GM21515 (cell line): ENCODE measurements around the gene FAF1.
"Not testable (repeated sequence)": the region's sequence is repeated elsewhere in the genome, so short reads cannot be mapped to it uniquely, and the experiment has no call there.

Experiments
- ATAC-seq: cut with Tn5 transposase; IDR thresholded peaks from one replicate; pipeline ENCODE4 v1.9.1; 2021; ENCODE audit not compliant: unreplicated experiment

FAF1 gene

GRCh38 chr1:50959913-50960844 is at the start of gene FAF1:
Gene FAF1, minus strand, starts transcription at chr1:50960267. Its CDS starts 456 bp downstream, at chr1:50959811.
- peak; percentile 87 for ATAC-seq

- no peak for ATAC-seq
Measured at GRCh38 chr1:51009381-51009780, 49.3 kb upstream of the FAF1 start.

GRCh38 chr1:51005549-51005948 is 45.5 kb upstream of the FAF1 start:
- not testable (repeated sequence) for ATAC-seq

GRCh38 chr1:51002516-51002915 is 42.4 kb upstream of the FAF1 start:
- ATAC-seq = no peak

GRCh38 chr1:51000651-51001050 is 40.6 kb upstream of the FAF1 start:
- peak; percentile 18 for ATAC-seq

- ATAC-seq = peak; percentile 70
Measured at GRCh38 chr1:51000160-51000559, 40.1 kb upstream of the FAF1 start.

GRCh38 chr1:50999375-50999774 is 39.3 kb upstream of the FAF1 start:
- ATAC-seq = not testable (repeated sequence)

GRCh38 chr1:50996083-50996482 is 36.0 kb upstream of the FAF1 start:
- ATAC-seq = no peak

GRCh38 chr1:50995651-50996050 is 35.6 kb upstream of the FAF1 start:
- no peak for ATAC-seq

GRCh38 chr1:50994997-50995396 is 34.9 kb upstream of the FAF1 start:
- ATAC-seq = no peak

GRCh38 chr1:50993645-50994044 is 33.6 kb upstream of the FAF1 start:
- ATAC-seq = no peak

GRCh38 chr1:50992532-50993318 is 32.7 kb upstream of the FAF1 start:
- ATAC-seq = no peak

GRCh38 chr1:50989694-50990093 is 29.6 kb upstream of the FAF1 start:
- ATAC-seq = no peak

GRCh38 chr1:50986653-50987052 is 26.6 kb upstream of the FAF1 start:
- ATAC-seq = no peak

GRCh38 chr1:50985094-50985493 is 25.0 kb upstream of the FAF1 start:
- ATAC-seq = no peak

- no peak for ATAC-seq
Measured at GRCh38 chr1:50983219-50983802, 23.2 kb upstream of the FAF1 start.

GRCh38 chr1:50982611-50983010 is 22.5 kb upstream of the FAF1 start:
- ATAC-seq = no peak

GRCh38 chr1:50981741-50982140 is 21.7 kb upstream of the FAF1 start:
- ATAC-seq = no peak

- no peak for ATAC-seq
Measured at GRCh38 chr1:50980505-50980904, 20.4 kb upstream of the FAF1 start.

- ATAC-seq = no peak
Measured at GRCh38 chr1:50979937-50980336, 19.9 kb upstream of the FAF1 start.
